Fibroblast of villous mesenchyme (primary cell): ENCODE results near the gene ST6GALNAC5. TPM values are rescaled to one million over a fixed set of nuclear protein-coding genes. Genes with fewer than 3 reads are reported as not detected.

ENCODE experiments used
- DNase-seq: peaks from one replicate; pipeline ENCODE4 v3.0.0-alpha.2; 2010; ENCODE audit warnings: low read depth
- H3K4me3 ChIP-seq: 2 replicates; pipeline ENCODE4 v1.5.1; 2011; ENCODE audit warnings: low read depth, mild to moderate bottlenecking, low read length
- total RNA-seq: library from RNA; depleted of rRNA; stranded (reverse); fragments of >200 nt; gene quantifications from 2 replicates; pipeline ENCODE4 v1.2.3, GENCODE V29; 2012
- TF ChIP-seq, protein P1 (sequence below): IDR thresholded peaks from 2 replicates; pipeline ENCODE4 v1.5.1; 2012; ENCODE audit warnings: low read depth, mild to moderate bottlenecking, low read length; ENCODE audit not compliant: insufficient read depth

ST6GALNAC5 gene
- total RNA-seq, 1 donor = 155 TPM

DNA sequence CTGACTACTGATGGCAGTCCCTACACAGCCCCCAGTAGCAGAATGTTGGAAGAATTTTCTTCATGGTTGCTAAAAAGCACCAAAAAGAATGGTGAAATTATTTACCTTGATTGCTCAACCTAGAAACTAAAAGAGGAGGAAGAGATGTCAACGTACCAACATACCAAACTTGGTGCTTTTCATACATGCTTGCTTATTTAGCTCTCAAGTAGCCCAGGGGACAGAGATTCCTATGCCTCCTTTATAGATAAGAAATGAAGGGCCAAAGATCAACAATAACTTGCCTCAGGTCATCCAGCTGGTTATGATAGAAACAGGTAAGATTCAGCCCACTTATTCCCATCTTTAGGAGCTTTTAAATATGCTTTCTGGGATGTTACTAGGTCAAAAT, 181.3 kb downstream of the ST6GALNAC5 start:
- no peak for DNase-seq

GRCh38 chr1:77051425-77051824, 184.1 kb downstream of the ST6GALNAC5 start:
- no peak overlapping the region for H3K4me3 ChIP-seq
- DNase-seq = no peak
- TF ChIP-seq, protein P1, sequence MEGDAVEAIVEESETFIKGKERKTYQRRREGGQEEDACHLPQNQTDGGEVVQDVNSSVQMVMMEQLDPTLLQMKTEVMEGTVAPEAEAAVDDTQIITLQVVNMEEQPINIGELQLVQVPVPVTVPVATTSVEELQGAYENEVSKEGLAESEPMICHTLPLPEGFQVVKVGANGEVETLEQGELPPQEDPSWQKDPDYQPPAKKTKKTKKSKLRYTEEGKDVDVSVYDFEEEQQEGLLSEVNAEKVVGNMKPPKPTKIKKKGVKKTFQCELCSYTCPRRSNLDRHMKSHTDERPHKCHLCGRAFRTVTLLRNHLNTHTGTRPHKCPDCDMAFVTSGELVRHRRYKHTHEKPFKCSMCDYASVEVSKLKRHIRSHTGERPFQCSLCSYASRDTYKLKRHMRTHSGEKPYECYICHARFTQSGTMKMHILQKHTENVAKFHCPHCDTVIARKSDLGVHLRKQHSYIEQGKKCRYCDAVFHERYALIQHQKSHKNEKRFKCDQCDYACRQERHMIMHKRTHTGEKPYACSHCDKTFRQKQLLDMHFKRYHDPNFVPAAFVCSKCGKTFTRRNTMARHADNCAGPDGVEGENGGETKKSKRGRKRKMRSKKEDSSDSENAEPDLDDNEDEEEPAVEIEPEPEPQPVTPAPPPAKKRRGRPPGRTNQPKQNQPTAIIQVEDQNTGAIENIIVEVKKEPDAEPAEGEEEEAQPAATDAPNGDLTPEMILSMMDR = no peak

More for the DNA sequence above, 181.3 kb downstream of the ST6GALNAC5 start:
- no peak overlapping the region for H3K4me3 ChIP-seq
- TF ChIP-seq, protein P1 = no peak

- H3K4me3 ChIP-seq = no peak overlapping the region
- DNase-seq = no peak
- TF ChIP-seq, protein P1 = no peak
These were observed 189.2 kb downstream of the ST6GALNAC5 start for GRCh38 chr1:77056525-77056924.

GRCh38 chr1:77057994-77058585, 190.8 kb downstream of the ST6GALNAC5 start:
- H3K4me3 ChIP-seq = no peak overlapping the region
- no peak for DNase-seq
- TF ChIP-seq, protein P1 = no peak

DNA sequence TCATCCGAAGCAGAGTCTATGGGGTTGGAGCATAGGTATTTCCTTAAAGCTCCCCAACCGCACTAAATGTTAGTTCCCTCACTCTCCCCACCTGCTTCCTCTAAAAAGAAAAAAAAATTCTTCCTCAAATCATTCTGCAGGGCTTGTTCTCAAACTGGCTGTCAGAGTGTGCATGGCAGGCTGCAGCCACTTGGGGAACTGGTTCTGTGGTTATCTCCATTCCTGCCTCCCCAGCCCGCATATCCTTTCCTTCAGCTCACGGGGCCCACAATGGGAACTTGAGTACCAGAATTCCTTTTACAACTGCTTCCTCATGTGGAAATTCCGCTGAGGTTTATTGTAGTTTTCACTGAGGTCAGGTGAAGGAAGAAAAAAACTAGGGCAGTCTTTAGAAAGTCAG, 192.7 kb downstream of the ST6GALNAC5 start:
- TF ChIP-seq, protein P1 = no peak
- no peak for DNase-seq

GRCh38 chr1:77061162-77061561, 193.9 kb downstream of the ST6GALNAC5 start:
- DNase-seq = no peak
- no peak overlapping the region for H3K4me3 ChIP-seq
- TF ChIP-seq, protein P1 = no peak

More for the DNA sequence above, 192.7 kb downstream of the ST6GALNAC5 start:
- no peak overlapping the region for H3K4me3 ChIP-seq

GRCh38 chr1:77063118-77063517, 195.8 kb downstream of the ST6GALNAC5 start:
- TF ChIP-seq, protein P1 = no peak
- H3K4me3 ChIP-seq = no peak overlapping the region
- DNase-seq = no peak
